Activated CD8-positive, alpha-beta memory T cell treated with anti-CD3 and anti-CD28 coated beads, Interleukin-2, amount 10 ng/mL, durations not matched to agents 7 days and 5 days (primary cell): ENCODE data around the gene ERC1. TPM values are rescaled to one million over a fixed set of nuclear protein-coding genes. Genes with fewer than 3 reads are reported as not detected.

ENCODE experiments used
- ATAC-seq: fragments of 150-1000 bp; cut with Tn5 transposase; one replicate; pipeline ENCODE4 v1.10.0; 2021; ENCODE audit warnings: moderate library complexity
- CTCF ChIA-PET: fragments of 350-600 bp; sonication (Branson Sonifier 250); formaldehyde crosslinking; loops from one replicate; lab custom pipeline; 2021; ENCODE audit warnings: antibody characterized with exemption; lab: Charles Lee
- DNase-seq: peaks from one replicate; pipeline ENCODE4 v3.0.0-alpha.2; 2020
- H3K27ac Mint-ChIP-seq: one replicate; pipeline ENCODE4 v1.8.0; 2021; ENCODE audit warnings: mild to moderate bottlenecking, mixed read lengths
- H3K27me3 Mint-ChIP-seq: one replicate; pipeline ENCODE4 v1.8.0; 2021; ENCODE audit warnings: mixed read lengths
- H3K36me3 Mint-ChIP-seq: one replicate; pipeline ENCODE4 v1.8.0; 2021; ENCODE audit warnings: mild to moderate bottlenecking, mixed read lengths
- H3K4me1 Mint-ChIP-seq: one replicate; pipeline ENCODE4 v1.8.0; 2021; ENCODE audit warnings: mixed read lengths
- H3K4me3 Mint-ChIP-seq: one replicate; pipeline ENCODE4 v1.8.0; 2021; ENCODE audit warnings: mild to moderate bottlenecking, moderate library complexity, mixed read lengths
- H3K9me3 Mint-ChIP-seq: one replicate; pipeline ENCODE4 v1.8.0; 2022; ENCODE audit warnings: low read depth, mixed read lengths
- total RNA-seq, 2 experiments: library from RNA; stranded (reverse); gene quantifications; one replicate each; pipeline ENCODE4 v1.2.3, GENCODE V29; 2021

Gene ERC1
- total RNA-seq, 2 experiments from 2014 or later, result 18.8 to 25.2 TPM

GRCh38 chr12:1277905-1278304 lies 286.9 kb downstream of the ERC1 start:
- Mint-ChIP-seq H3K27me3 (no peaks in the 10 kb centered on the region), H3K9me3 (no peaks in the 10 kb centered on the region), H3K4me3 (no peak overlapping the region), H3K36me3 (peaks cover 3% of the 10 kb centered on the region), H3K4me1 (peaks cover 10% of the 10 kb centered on the region), H3K27ac (no peak overlapping the region)
- CTCF ChIA-PET, result interaction anchor here (1.7 kb wide), 1 partner anchor 160 kb away, joined by 3 read pairs; no protein-coding TSS in a partner anchor
- peak; percentile 54 for DNase-seq
- ATAC-seq, result peak; percentile 47

- Mint-ChIP-seq H3K27me3 (no peaks in the 10 kb centered on the region), H3K4me1 (peaks cover 12% of the 10 kb centered on the region), H3K4me3 (no peak overlapping the region), H3K27ac (no peak overlapping the region), H3K9me3 (no peaks in the 10 kb centered on the region), H3K36me3 (peaks cover 1% of the 10 kb centered on the region)
- CTCF ChIA-PET, result interaction anchor here (0.8 kb wide), 1 partner anchor 304 kb away, joined by 4 read pairs; no protein-coding TSS in a partner anchor
- ATAC-seq, result no peak
- no peak for DNase-seq
Measured at GRCh38 chr12:1279050-1279449, 288.0 kb downstream of the ERC1 start.

DNA sequence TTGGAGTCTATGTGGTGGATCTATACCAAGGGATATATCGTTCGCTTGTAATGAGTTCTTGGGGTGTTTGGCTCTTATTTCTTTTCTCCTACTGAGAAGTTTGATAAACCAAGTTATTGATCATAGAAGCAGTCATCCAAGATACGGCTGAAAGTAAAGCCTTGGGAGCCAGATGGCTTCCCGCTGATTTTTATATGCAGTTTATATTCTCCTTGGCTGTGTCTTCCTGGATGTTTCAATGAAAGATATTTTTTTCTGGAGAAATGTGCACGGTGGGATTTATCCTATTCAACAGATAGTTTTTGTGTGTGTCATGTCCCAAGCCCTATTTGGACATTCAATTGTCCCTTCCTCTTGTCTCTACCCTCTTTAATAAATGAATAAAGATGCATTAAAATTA lies 289.0 kb downstream of the ERC1 start:
- CTCF ChIA-PET, result no interaction called here
- H3K4me3 Mint-ChIP-seq, result no peak overlapping the region
- ATAC-seq (no peak), DNase-seq (no peak)
- H3K36me3 Mint-ChIP-seq, result peaks cover 4% of the 10 kb centered on the region
- H3K4me1 Mint-ChIP-seq, result peaks cover 22% of the 10 kb centered on the region
- H3K27ac Mint-ChIP-seq, result no peak overlapping the region
- H3K27me3 Mint-ChIP-seq, result no peaks in the 10 kb centered on the region
- no peaks in the 10 kb centered on the region for H3K9me3 Mint-ChIP-seq

DNA sequence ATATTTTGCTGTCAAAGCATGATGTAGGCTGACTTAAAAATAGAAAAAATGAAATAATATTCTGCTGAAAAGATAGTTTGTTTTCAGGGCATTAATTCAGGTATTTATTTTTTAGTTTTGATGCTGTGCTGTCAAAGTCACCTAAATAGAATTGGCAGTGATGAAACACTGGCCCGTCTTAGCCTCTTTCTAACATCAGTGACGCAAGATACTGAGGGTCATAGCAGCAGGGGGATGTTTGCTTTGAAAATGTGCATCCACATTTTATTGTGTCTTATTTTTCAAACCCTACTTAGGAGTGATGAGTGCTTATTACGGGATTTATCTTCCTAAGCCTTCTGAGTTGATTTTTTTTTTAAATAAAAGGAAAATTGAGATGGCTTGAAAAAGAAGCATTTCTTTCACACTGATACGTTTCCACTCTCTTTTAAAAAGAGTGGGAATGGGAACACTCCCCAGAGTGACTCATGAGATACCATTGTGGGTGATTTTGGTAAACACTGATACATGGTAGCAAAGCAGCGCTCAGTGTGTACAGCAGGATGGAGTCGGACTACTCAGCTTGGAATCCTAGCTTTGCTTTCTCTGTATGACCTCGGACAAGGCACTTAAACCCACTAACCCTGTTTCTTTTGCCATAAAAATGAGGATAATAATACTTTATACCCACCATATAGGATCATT lies 290.8 kb downstream of the ERC1 start:
- no peaks in the 10 kb centered on the region for H3K9me3 Mint-ChIP-seq
- H3K4me3 Mint-ChIP-seq, result no peak overlapping the region
- ATAC-seq (no peak), DNase-seq (no peak)
- no peak overlapping the region for H3K27ac Mint-ChIP-seq
- CTCF ChIA-PET, result interaction anchor here (1.0 kb wide), 1 partner anchor 332 kb away, joined by 3 read pairs; the partner anchor contains the start of gene RAD52
- H3K27me3 Mint-ChIP-seq, result no peaks in the 10 kb centered on the region
- peaks cover 2% of the 10 kb centered on the region for H3K36me3 Mint-ChIP-seq
- peaks cover 24% of the 10 kb centered on the region for H3K4me1 Mint-ChIP-seq

DNA sequence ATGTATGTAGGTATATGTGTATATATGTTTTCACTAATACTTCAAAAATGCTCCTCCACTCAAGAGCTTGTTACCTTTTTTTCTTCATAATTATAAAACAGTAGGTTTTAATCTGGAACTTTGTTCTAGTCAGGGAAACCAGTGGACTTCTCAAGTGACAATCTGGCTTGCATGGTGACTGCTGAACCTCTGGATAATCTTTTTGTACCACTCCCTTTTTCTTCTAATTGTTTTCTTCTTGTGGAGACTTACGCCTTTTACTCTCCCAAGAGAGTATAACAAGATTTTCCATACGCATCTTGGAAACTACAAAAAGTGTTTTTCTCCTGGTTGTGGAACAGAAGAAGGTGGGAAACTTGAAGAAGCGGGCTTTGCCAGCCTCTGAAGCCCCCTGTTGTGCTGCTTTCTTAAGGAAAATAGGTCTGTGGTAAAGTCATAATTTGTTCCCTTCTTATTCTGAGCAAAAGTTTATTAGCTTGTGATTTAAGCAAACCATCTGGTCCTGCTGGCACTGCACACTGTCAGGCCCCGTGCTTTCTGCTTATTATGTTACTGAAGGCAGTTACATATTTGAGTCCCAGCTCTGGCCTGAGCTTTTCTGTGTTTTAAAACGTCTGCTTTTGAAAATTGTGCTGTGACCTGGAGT lies 291.8 kb downstream of the ERC1 start:
- Mint-ChIP-seq H3K27ac (no peak overlapping the region), H3K4me3 (no peak overlapping the region), H3K4me1 (peaks cover 19% of the 10 kb centered on the region), H3K9me3 (no peaks in the 10 kb centered on the region), H3K27me3 (no peaks in the 10 kb centered on the region), H3K36me3 (peaks cover 2% of the 10 kb centered on the region)
- ATAC-seq (no peak), DNase-seq (no peak)
- CTCF ChIA-PET, result interaction anchor here (1.0 kb wide), 1 partner anchor 333 kb away, joined by 3 read pairs; the partner anchor contains the start of gene RAD52

- CTCF ChIA-PET, result interaction anchor here (1.0 kb wide), 1 partner anchor 334 kb away, joined by 3 read pairs; the partner anchor contains the start of gene RAD52
- Mint-ChIP-seq H3K9me3 (no peaks in the 10 kb centered on the region), H3K36me3 (peaks cover 2% of the 10 kb centered on the region), H3K27ac (no peak overlapping the region), H3K4me3 (no peak overlapping the region), H3K4me1 (peaks cover 14% of the 10 kb centered on the region), H3K27me3 (no peaks in the 10 kb centered on the region)
- ATAC-seq, result no peak
- no peak for DNase-seq
Measured at GRCh38 chr12:1283316-1283715, 292.3 kb downstream of the ERC1 start.

DNA sequence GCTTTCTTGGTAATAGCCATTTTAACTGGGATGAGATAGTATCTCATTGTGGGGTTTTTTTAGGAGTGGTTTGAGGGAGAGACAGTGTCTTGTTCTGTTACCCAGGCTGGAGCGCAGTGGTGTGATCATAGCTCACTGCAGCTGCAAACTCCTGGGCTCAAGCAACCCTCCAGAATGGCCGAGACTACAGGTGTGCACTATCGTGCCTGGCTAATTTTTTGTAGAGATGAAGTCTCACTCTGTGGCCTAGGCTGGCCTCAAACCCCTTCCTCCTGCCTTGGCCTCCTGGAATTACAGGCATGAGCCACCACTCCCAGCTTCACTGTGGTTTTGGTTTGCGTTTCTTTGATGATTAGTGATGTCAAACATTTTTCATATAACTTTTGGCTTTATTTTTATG lies 293.6 kb downstream of the ERC1 start:
- H3K4me3 Mint-ChIP-seq, result no peak overlapping the region
- DNase-seq (peak; percentile 49), ATAC-seq (no peak)
- H3K36me3 Mint-ChIP-seq, result peaks cover 2% of the 10 kb centered on the region
- H3K27me3 Mint-ChIP-seq, result no peaks in the 10 kb centered on the region
- H3K27ac Mint-ChIP-seq, result no peak overlapping the region
- CTCF ChIA-PET, result no interaction called here
- H3K9me3 Mint-ChIP-seq, result no peaks in the 10 kb centered on the region
- H3K4me1 Mint-ChIP-seq, result peaks cover 14% of the 10 kb centered on the region

DNA sequence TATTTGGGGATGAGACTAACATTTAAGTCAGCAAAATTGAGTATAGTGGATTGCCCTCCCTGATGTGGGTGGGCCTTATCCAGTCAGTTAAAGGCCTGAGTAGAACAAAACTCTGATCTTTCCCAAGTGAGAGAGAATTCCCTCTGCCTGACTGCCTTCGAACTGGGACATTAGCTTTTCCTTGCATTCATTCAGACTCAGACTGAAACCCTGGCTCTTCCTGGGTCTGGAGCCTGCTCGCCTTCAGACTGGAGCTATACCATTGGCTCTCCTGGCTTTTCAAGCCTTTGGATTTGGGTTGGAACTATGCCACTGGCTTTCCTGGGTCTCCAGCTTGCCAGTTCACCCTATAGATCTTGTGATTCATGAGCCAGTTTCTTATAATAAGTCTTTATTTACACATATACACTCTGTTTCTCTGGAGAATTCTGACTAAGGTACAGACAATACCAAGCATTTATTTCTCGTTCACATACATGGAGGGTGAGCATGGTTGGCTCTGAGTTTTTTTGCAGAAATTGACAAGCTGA lies 296.5 kb downstream of the ERC1 start:
- no peak overlapping the region for H3K27ac Mint-ChIP-seq
- H3K27me3 Mint-ChIP-seq, result no peaks in the 10 kb centered on the region
- H3K36me3 Mint-ChIP-seq, result peaks cover 2% of the 10 kb centered on the region
- no peak for ATAC-seq
- DNase-seq, result no peak
- H3K4me1 Mint-ChIP-seq, result peaks cover 14% of the 10 kb centered on the region
- no peak overlapping the region for H3K4me3 Mint-ChIP-seq
- no peaks in the 10 kb centered on the region for H3K9me3 Mint-ChIP-seq
- CTCF ChIA-PET, result no interaction called here

DNA sequence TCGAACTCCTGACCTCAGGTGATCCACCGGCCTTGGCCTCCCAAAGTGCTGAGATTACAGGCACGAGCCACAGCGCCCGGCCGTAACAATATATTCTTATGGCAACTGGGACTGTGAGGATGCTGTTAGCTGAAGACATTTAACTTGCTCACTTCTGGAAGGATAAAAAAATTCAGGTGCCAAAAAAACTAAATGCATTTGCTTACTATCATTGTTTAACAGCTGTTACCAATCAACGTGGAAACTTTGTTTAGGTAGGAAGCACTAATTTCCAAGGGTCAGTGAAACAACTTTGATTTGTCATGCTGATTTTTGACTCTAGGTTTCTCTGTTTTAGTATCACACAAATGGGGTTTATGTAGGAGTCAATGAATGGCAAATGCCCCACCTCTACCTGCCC lies 297.3 kb downstream of the ERC1 start:
- no peaks in the 10 kb centered on the region for H3K9me3 Mint-ChIP-seq
- H3K4me3 Mint-ChIP-seq, result no peak overlapping the region
- ATAC-seq (no peak), DNase-seq (no peak)
- no peaks in the 10 kb centered on the region for H3K27me3 Mint-ChIP-seq
- H3K4me1 Mint-ChIP-seq, result peaks cover 14% of the 10 kb centered on the region
- no peak overlapping the region for H3K27ac Mint-ChIP-seq
- CTCF ChIA-PET, result no interaction called here
- peaks cover 2% of the 10 kb centered on the region for H3K36me3 Mint-ChIP-seq

- no peaks in the 10 kb centered on the region for H3K27me3 Mint-ChIP-seq
- H3K9me3 Mint-ChIP-seq, result no peaks in the 10 kb centered on the region
- H3K36me3 Mint-ChIP-seq, result peaks cover 4% of the 10 kb centered on the region
- ATAC-seq (no peak), DNase-seq (no peak)
- peaks cover 6% of the 10 kb centered on the region for H3K4me1 Mint-ChIP-seq
- no peak overlapping the region for H3K4me3 Mint-ChIP-seq
- H3K27ac Mint-ChIP-seq, result no peak overlapping the region
- CTCF ChIA-PET, result no interaction called here
Measured at GRCh38 chr12:1289371-1290155, 298.5 kb downstream of the ERC1 start.

- no peak for DNase-seq
- H3K36me3 Mint-ChIP-seq, result peaks cover 3% of the 10 kb centered on the region
- CTCF ChIA-PET, result no interaction called here
- ATAC-seq, result no peak
- no peaks in the 10 kb centered on the region for H3K27me3 Mint-ChIP-seq
- H3K4me3 Mint-ChIP-seq, result no peak overlapping the region
- no peak overlapping the region for H3K27ac Mint-ChIP-seq
- no peaks in the 10 kb centered on the region for H3K9me3 Mint-ChIP-seq
- H3K4me1 Mint-ChIP-seq, result no peaks in the 10 kb centered on the region
Measured at GRCh38 chr12:1290716-1291115, 299.7 kb downstream of the ERC1 start.

DNA sequence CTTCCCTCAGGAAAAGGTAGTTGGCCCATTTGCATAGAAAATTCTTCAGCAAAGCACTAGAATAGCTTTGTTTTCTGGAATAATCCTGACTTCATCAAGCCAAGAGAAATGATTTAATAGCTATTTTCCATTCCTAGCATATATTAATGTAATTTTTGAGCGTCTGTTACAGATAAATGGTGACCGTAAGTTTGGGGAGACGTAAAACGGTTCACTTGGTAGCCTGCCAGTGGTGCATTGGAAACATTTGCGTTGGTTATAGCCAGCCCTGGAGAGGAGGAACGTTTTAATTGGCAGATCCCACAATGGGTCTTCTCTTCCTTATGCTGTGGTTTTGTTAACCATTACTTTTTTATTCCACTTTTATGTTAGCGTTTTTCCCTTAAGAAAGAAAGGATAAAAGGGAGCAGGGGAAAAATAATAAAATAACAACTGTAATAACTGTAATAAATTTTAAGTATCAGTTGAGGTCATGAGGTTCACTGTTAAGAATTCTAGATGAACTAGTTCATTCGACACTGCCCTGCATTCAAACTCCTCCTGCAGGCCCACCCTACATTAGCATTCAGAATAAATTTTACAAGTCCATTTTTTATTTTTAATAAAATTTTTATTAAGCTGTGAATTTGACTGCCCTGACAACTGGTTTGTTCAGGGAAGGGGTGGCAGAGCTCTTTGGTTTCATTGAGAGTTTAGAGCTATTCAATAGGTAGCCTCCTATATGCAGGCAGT lies 300.7 kb downstream of the ERC1 start:
- CTCF ChIA-PET, result interaction anchor here (0.8 to 1.6 kb wide), 2 partner anchors 173 to 291 kb away, joined by 3 to 4 read pairs; no protein-coding TSS in a partner anchor
- Mint-ChIP-seq H3K9me3 (peaks cover 2% of the 10 kb centered on the region), H3K4me1 (no peaks in the 10 kb centered on the region), H3K36me3 (peaks cover 6% of the 10 kb centered on the region), H3K4me3 (no peak overlapping the region), H3K27me3 (no peaks in the 10 kb centered on the region), H3K27ac (no peak overlapping the region)
- DNase-seq (no peak), ATAC-seq (no peak)

GRCh38 chr12:1293901-1294300 lies 302.9 kb downstream of the ERC1 start:
- CTCF ChIA-PET, result no interaction called here
- ATAC-seq (no peak), DNase-seq (no peak)
- Mint-ChIP-seq H3K4me1 (no peaks in the 10 kb centered on the region), H3K27me3 (no peaks in the 10 kb centered on the region), H3K27ac (no peak overlapping the region), H3K9me3 (peaks cover 2% of the 10 kb centered on the region), H3K36me3 (peaks cover 9% of the 10 kb centered on the region), H3K4me3 (no peak overlapping the region)
